ENCODE results near the gene EPYC. TPM values are rescaled to one million over a fixed set of nuclear protein-coding genes. Genes with fewer than 3 reads are reported as not detected.

Gene EPYC
- total and polyA plus RNA-seq, 4 donors, result 0.51 TPM; not detected in 3

DNA sequence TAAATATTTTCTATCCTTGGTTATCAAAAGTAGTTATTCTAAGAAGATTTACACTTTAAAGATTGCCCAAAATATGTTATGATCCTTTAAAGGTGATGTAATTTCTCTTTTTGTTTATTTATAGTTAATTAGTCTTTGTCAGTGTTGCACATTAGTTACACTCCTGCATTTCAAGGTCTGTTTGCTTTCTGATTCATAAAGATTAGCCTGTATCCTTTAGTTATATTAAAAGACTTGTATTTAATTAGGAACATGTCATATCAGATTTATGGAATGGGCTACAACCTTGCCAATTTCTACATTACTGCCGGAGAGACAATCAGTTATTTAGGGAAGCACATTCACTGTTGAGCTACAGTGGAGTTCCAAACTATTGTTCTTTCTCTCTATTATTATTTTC is 3.5 kb downstream of the EPYC start:
- 16 to 17% methylated on average over 1 of the region's 1 CpG for WGBS, 2 donors
- peaks cover 0 to 2% of the 10 kb centered on the region in 2 donors for H3K27me3 ChIP-seq (ENCODE audit: control insufficient read depth in 1 of 2, insufficient read depth in 2 of 2, low read length in 1 of 2)
- no peaks in the 10 kb centered on the region for H3K36me3 ChIP-seq (ENCODE audit: control insufficient read depth in 1 of 2, insufficient read depth in 2 of 2, low read length in 1 of 2)
- H3K9me3 ChIP-seq (ENCODE audit: control insufficient read depth, low read length), result no peaks in the 10 kb centered on the region
- no peak overlapping the region for H3K4me3 ChIP-seq (ENCODE audit: low read length in 2 of 2)
- intact Hi-C loops (cut with DNase I), result no loop called here
- no peak overlapping the region for H3K27ac ChIP-seq (ENCODE audit: low read depth in 1 of 2, low read length in 2 of 2)
- ATAC-seq (ENCODE audit: low FRiP score) (no peak), DNase-seq (no peak)
- H3K4me1 ChIP-seq (ENCODE audit: control insufficient read depth in 1 of 2, insufficient read depth in 2 of 2, low read length in 2 of 2), result no peaks in the 10 kb centered on the region

DNA sequence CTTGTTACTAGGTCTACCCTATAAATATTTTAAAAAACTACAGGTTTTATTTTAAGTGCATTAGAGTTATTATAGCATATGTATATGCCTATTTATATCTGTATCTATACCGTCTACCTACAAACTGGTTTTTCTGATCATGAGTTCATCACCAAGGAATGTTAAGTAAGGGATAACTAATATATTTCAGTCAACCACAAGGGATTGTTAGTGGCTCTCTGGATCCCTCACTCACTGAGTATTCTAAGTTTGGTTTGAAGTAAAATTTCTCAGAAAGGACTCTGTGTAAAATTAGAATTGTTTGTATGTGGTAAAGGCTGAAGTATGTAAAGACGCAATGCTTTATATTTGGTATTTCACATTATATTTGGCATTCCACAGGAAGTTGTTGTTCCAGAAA is 4.8 kb downstream of the EPYC start:
- 50 to 61% methylated on average over 2 of the region's 2 CpGs for WGBS, 2 donors
- H3K36me3 ChIP-seq (ENCODE audit: control insufficient read depth in 1 of 2, insufficient read depth in 2 of 2, low read length in 1 of 2), result no peaks in the 10 kb centered on the region
- no peak overlapping the region for H3K4me3 ChIP-seq (ENCODE audit: low read length in 2 of 2)
- no peaks in the 10 kb centered on the region for H3K9me3 ChIP-seq (ENCODE audit: control insufficient read depth, low read length)
- H3K27ac ChIP-seq (ENCODE audit: low read depth in 1 of 2, low read length in 2 of 2), result no peak overlapping the region
- no peak for ATAC-seq (ENCODE audit: low FRiP score)
- no peaks in the 10 kb centered on the region for H3K4me1 ChIP-seq (ENCODE audit: control insufficient read depth in 1 of 2, insufficient read depth in 2 of 2, low read length in 2 of 2)
- intact Hi-C loops (cut with DNase I), result no loop called here
- no peak for DNase-seq
- peaks cover 0 to 2% of the 10 kb centered on the region in 2 donors for H3K27me3 ChIP-seq (ENCODE audit: control insufficient read depth in 1 of 2, insufficient read depth in 2 of 2, low read length in 1 of 2)

GRCh38 chr12:90999527-90999926 is 5.2 kb downstream of the EPYC start:
- WGBS, 2 donors, result 92 to 94% methylated on average over 2 of the region's 2 CpGs
- H3K27me3 ChIP-seq (ENCODE audit: control insufficient read depth in 1 of 2, insufficient read depth in 2 of 2, low read length in 1 of 2), result peaks cover 0 to 2% of the 10 kb centered on the region in 2 donors
- no peak overlapping the region for H3K4me3 ChIP-seq (ENCODE audit: low read length in 2 of 2)
- H3K9me3 ChIP-seq (ENCODE audit: control insufficient read depth, low read length), result no peaks in the 10 kb centered on the region
- intact Hi-C loops (cut with DNase I), result no loop called here
- H3K4me1 ChIP-seq (ENCODE audit: control insufficient read depth in 1 of 2, insufficient read depth in 2 of 2, low read length in 2 of 2), result no peaks in the 10 kb centered on the region
- DNase-seq (no peak), ATAC-seq (ENCODE audit: low FRiP score) (no peak)
- no peak overlapping the region for H3K27ac ChIP-seq (ENCODE audit: low read depth in 1 of 2, low read length in 2 of 2)
- H3K36me3 ChIP-seq (ENCODE audit: control insufficient read depth in 1 of 2, insufficient read depth in 2 of 2, low read length in 1 of 2), result no peaks in the 10 kb centered on the region

GRCh38 chr12:90995010-90995409 is 9.8 kb downstream of the EPYC start:
- 62 to 67% methylated on average over 2 of the region's 2 CpGs for WGBS, 2 donors
- H3K27ac ChIP-seq (ENCODE audit: low read depth in 1 of 2, low read length in 2 of 2), result no peak overlapping the region
- no peak overlapping the region for H3K4me3 ChIP-seq (ENCODE audit: low read length in 2 of 2)
- DNase-seq (no peak), ATAC-seq (ENCODE audit: low FRiP score) (no peak)
- no peaks in the 10 kb centered on the region for H3K4me1 ChIP-seq (ENCODE audit: control insufficient read depth in 1 of 2, insufficient read depth in 2 of 2, low read length in 2 of 2)
- intact Hi-C loops (cut with DNase I), result no loop called here
- H3K9me3 ChIP-seq (ENCODE audit: control insufficient read depth, low read length), result no peaks in the 10 kb centered on the region
- H3K27me3 ChIP-seq (ENCODE audit: control insufficient read depth in 1 of 2, insufficient read depth in 2 of 2, low read length in 1 of 2), result peaks cover 0 to 2% of the 10 kb centered on the region in 2 donors
- no peaks in the 10 kb centered on the region for H3K36me3 ChIP-seq (ENCODE audit: control insufficient read depth in 1 of 2, insufficient read depth in 2 of 2, low read length in 1 of 2)

GRCh38 chr12:90991952-90992465 is 12.8 kb downstream of the EPYC start:
- Histone ChIP-seq H3K4me3 (ENCODE audit: low read length in 2 of 2) (no peak overlapping the region), H3K4me1 (ENCODE audit: control insufficient read depth in 1 of 2, insufficient read depth in 2 of 2, low read length in 2 of 2) (no peaks in the 10 kb centered on the region), H3K27ac (ENCODE audit: low read depth in 1 of 2, low read length in 2 of 2) (no peak overlapping the region), H3K27me3 (ENCODE audit: control insufficient read depth in 1 of 2, insufficient read depth in 2 of 2, low read length in 1 of 2) (no peaks in the 10 kb centered on the region), H3K36me3 (ENCODE audit: control insufficient read depth in 1 of 2, insufficient read depth in 2 of 2, low read length in 1 of 2) (no peaks in the 10 kb centered on the region), H3K9me3 (ENCODE audit: control insufficient read depth, low read length) (no peaks in the 10 kb centered on the region)
- ATAC-seq (ENCODE audit: low FRiP score), result no peak
- intact Hi-C loops (cut with DNase I), result no loop called here
- WGBS, 2 donors, result 92 to 95% methylated on average over 3 of the region's 3 CpGs
- no peak for DNase-seq

DNA sequence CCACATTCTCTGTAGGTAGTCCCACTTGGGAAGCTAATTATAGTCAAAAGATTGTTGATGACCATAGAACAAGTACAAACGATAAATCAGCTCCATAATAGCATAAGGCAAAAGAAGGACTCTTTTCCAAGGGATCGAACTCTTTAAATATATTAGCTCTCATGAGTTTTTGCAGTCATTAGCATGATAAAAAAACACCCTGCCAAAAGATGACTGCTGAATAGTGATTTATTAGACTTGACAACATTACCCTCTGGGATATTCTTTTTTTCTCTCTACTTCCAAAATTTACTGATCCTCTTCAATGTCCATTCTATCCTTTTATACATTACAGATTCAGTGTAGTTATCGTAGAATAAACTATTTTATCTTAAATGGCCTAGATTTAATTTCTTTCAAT is 14.2 kb downstream of the EPYC start:
- ATAC-seq (ENCODE audit: low FRiP score) (no peak), DNase-seq (no peak)
- WGBS, 2 donors, result 56 to 58% methylated on average over 3 of the region's 3 CpGs
- H3K27ac ChIP-seq (ENCODE audit: low read depth in 1 of 2, low read length in 2 of 2), result no peak overlapping the region
- intact Hi-C loops (cut with DNase I), result no loop called here
- H3K27me3 ChIP-seq (ENCODE audit: control insufficient read depth in 1 of 2, insufficient read depth in 2 of 2, low read length in 1 of 2), result no peaks in the 10 kb centered on the region
- H3K36me3 ChIP-seq (ENCODE audit: control insufficient read depth in 1 of 2, insufficient read depth in 2 of 2, low read length in 1 of 2), result no peaks in the 10 kb centered on the region
- no peaks in the 10 kb centered on the region for H3K4me1 ChIP-seq (ENCODE audit: control insufficient read depth in 1 of 2, insufficient read depth in 2 of 2, low read length in 2 of 2)
- no peak overlapping the region for H3K4me3 ChIP-seq (ENCODE audit: low read length in 2 of 2)
- H3K9me3 ChIP-seq (ENCODE audit: control insufficient read depth, low read length), result no peaks in the 10 kb centered on the region

DNA sequence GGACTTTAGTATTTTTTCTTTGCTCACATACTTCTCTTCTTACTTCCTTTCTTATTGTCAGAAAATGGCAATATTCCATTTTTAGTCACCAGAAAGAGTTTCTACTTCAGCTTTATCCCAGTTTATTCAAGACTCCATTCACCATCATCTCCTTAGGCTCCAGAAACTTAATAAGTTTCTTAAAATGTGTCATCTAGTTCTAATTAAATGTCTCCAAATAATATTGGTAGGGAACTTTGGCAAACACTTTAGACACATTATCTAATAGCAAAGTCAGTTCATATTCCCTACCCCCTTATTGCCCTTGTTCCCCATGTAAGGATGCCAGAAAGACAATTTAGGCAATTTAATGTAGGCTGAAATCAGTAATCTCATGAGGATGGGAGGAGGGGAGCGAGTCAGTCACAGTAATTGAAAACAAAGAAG is 15.1 kb downstream of the EPYC start:
- H3K4me1 ChIP-seq (ENCODE audit: control insufficient read depth in 1 of 2, insufficient read depth in 2 of 2, low read length in 2 of 2), result no peaks in the 10 kb centered on the region
- WGBS, 2 donors, result 29 to 48% methylated on average over 1 of the region's 1 CpG
- no peak for DNase-seq
- H3K27ac ChIP-seq (ENCODE audit: low read depth in 1 of 2, low read length in 2 of 2), result no peak overlapping the region
- no peak overlapping the region for H3K4me3 ChIP-seq (ENCODE audit: low read length in 2 of 2)
- no peaks in the 10 kb centered on the region for H3K36me3 ChIP-seq (ENCODE audit: control insufficient read depth in 1 of 2, insufficient read depth in 2 of 2, low read length in 1 of 2)
- intact Hi-C loops (cut with DNase I), result no loop called here
- peak; percentile 83 for ATAC-seq (ENCODE audit: low FRiP score)
- no peaks in the 10 kb centered on the region for H3K9me3 ChIP-seq (ENCODE audit: control insufficient read depth, low read length)
- H3K27me3 ChIP-seq (ENCODE audit: control insufficient read depth in 1 of 2, insufficient read depth in 2 of 2, low read length in 1 of 2), result no peaks in the 10 kb centered on the region

GRCh38 chr12:90987520-90987919 is 17.3 kb downstream of the EPYC start:
- ATAC-seq (ENCODE audit: low FRiP score), result no peak

DNA sequence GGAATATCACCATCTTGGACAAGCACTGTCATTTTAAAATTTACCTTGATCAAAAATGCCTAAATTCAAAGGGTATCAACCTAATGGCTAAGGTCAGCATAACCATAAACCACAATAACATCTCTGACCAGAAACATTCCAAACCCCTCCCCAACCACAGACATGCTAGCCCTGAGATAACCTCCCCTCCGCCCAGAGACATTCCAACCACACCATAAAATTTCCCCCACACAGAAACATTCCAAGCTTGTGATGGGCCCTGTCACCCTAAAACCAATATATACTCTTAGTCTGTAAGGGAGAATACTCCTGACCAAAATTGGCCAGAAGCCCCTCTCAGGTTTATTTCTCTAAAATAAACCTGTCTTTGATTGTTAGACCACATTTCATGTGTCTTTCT is 17.7 kb downstream of the EPYC start:
- H3K4me1 ChIP-seq (ENCODE audit: control insufficient read depth in 1 of 2, insufficient read depth in 2 of 2, low read length in 2 of 2), result no peaks in the 10 kb centered on the region
- H3K27me3 ChIP-seq (ENCODE audit: control insufficient read depth in 1 of 2, insufficient read depth in 2 of 2, low read length in 1 of 2), result no peaks in the 10 kb centered on the region
- no peak overlapping the region for H3K4me3 ChIP-seq (ENCODE audit: low read length in 2 of 2)
- intact Hi-C loops (cut with DNase I), result no loop called here
- H3K27ac ChIP-seq (ENCODE audit: low read depth in 1 of 2, low read length in 2 of 2), result no peak overlapping the region
- H3K9me3 ChIP-seq (ENCODE audit: control insufficient read depth, low read length), result no peaks in the 10 kb centered on the region
- ATAC-seq (ENCODE audit: low FRiP score) (no peak), DNase-seq (no peak)
- WGBS, 2 donors, result 98 to 100% methylated on average over 1 of the region's 1 CpG
- H3K36me3 ChIP-seq (ENCODE audit: control insufficient read depth in 1 of 2, insufficient read depth in 2 of 2, low read length in 1 of 2), result no peaks in the 10 kb centered on the region

More at GRCh38 chr12:90987520-90987919, 17.3 kb downstream of the EPYC start:
- no peaks in the 10 kb centered on the region for H3K4me1 ChIP-seq (ENCODE audit: control insufficient read depth in 1 of 2, insufficient read depth in 2 of 2, low read length in 2 of 2)
- no peak for DNase-seq
- H3K9me3 ChIP-seq (ENCODE audit: control insufficient read depth, low read length), result no peaks in the 10 kb centered on the region
- H3K27me3 ChIP-seq (ENCODE audit: control insufficient read depth in 1 of 2, insufficient read depth in 2 of 2, low read length in 1 of 2), result no peaks in the 10 kb centered on the region
- H3K4me3 ChIP-seq (ENCODE audit: low read length in 2 of 2), result no peak overlapping the region
- H3K36me3 ChIP-seq (ENCODE audit: control insufficient read depth in 1 of 2, insufficient read depth in 2 of 2, low read length in 1 of 2), result no peaks in the 10 kb centered on the region
- no peak overlapping the region for H3K27ac ChIP-seq (ENCODE audit: low read depth in 1 of 2, low read length in 2 of 2)
- intact Hi-C loops (cut with DNase I), result no loop called here
- WGBS, 2 donors, result 91 to 99% methylated on average over 1 of the region's 1 CpG

All from aorta (tissue), 5 donors.